Panc1 (cell line): ENCODE measurements around the gene ZBTB11. TPM values are rescaled to one million over a fixed set of nuclear protein-coding genes. Genes with fewer than 3 reads are reported as not detected.

Source experiments
- ATAC-seq: fragments of 200-7000 bp; cut with Tn5 transposase; 2 replicates; pipeline ENCODE4 v1.9.1; 2020; ENCODE audit warnings: mild to moderate bottlenecking, moderate library complexity
- BruUV-seq: library from RNA; stranded (reverse); fragments of 400-500 nt; replicated peaks from 2 replicates; lab custom pipeline; 2021; lab: Mats Ljungman, UMichigan
- CTCF ChIA-PET: fragments of 300-600 bp; sonication (Branson Sonifier 250); formaldehyde crosslinking; loops from one replicate; lab custom pipeline; 2022; ENCODE audit warnings: antibody characterized with exemption; lab: Charles Lee
- POLR2A ChIA-PET: fragments of 300-600 bp; sonication (Branson Sonifier 250); formaldehyde crosslinking; loops from one replicate; lab custom pipeline; 2022; ENCODE audit warnings: antibody characterized with exemption; lab: Charles Lee
- DNase-seq: peaks from one replicate; pipeline ENCODE4 v3.0.0-alpha.2; 2010; ENCODE audit warnings: low read depth, low spot score
- H3K27ac ChIP-seq: 2 replicates; pipeline ENCODE4 v1.5.1; 2011; ENCODE audit warnings: mild to moderate bottlenecking, low read length, inconsistent platforms
- H3K27me3 ChIP-seq: fragments of 200-500 bp; sonication (Bioruptor generic); 2 replicates; pipeline ENCODE4 v1.6.0; 2014; ENCODE audit warnings: low read length, inconsistent platforms; ENCODE audit not compliant: control insufficient read depth, insufficient read depth
- H3K36me3 ChIP-seq: fragments of 200-500 bp; sonication (Bioruptor generic); 2 replicates; pipeline ENCODE4 v1.5.1; 2014; ENCODE audit warnings: inconsistent platforms, mild to moderate bottlenecking, low read length, moderate library complexity; ENCODE audit not compliant: control insufficient read depth, insufficient read depth
- H3K4me1 ChIP-seq: 2 replicates; pipeline ENCODE4 v1.5.1; 2011; ENCODE audit warnings: inconsistent platforms, mild to moderate bottlenecking, low read length, moderate library complexity; ENCODE audit not compliant: control insufficient read depth, insufficient read depth
- H3K4me3 ChIP-seq, 2 experiments: 2 replicates each; pipeline ENCODE4 v1.5.1; 2011 to 2012; ENCODE audit warnings: low read depth in 2 of 2, low read length in 2 of 2, mild to moderate bottlenecking in 2 of 2, inconsistent platforms in 1 of 2, moderate library complexity in 1 of 2
- H3K9me3 ChIP-seq: fragments of 200-500 bp; sonication (Bioruptor generic); 2 replicates; pipeline ENCODE4 v1.5.1; 2014; ENCODE audit warnings: low read depth, mild to moderate bottlenecking, inconsistent platforms, low read length, moderate library complexity; ENCODE audit not compliant: control insufficient read depth, insufficient read depth
- POLR2AphosphoS5 ChIP-seq: IDR thresholded peaks from 2 replicates; pipeline ENCODE4 v1.6.1; 2012; ENCODE audit warnings: mild to moderate bottlenecking, low read depth, low read length, moderate library complexity
- REST ChIP-seq, 2 experiments: IDR thresholded peaks; 2 replicates each; pipeline ENCODE4 v1.6.1; 2011 to 2012; ENCODE audit warnings: low read depth in 2 of 2, control low read depth in 1 of 2, low read length in 1 of 2, mild to moderate bottlenecking in 1 of 2, moderate library complexity in 1 of 2; ENCODE audit not compliant: insufficient read depth in 1 of 2
- SIN3A ChIP-seq: IDR thresholded peaks from 2 replicates; pipeline ENCODE4 v1.6.1; 2012; ENCODE audit warnings: low read depth, mild to moderate bottlenecking, low read length, moderate library complexity, borderline replicate concordance; ENCODE audit not compliant: insufficient read depth
- TCF7L2 ChIP-seq: IDR thresholded peaks from 2 replicates; pipeline ENCODE4 v1.6.1; 2011; ENCODE audit warnings: mild to moderate bottlenecking, low read depth, low read length, inconsistent platforms
- in situ Hi-C: cut with HindIII; loops from 2 replicates; pipeline ENCODE4 v1.10.0; 2016; ENCODE audit warnings: low sequenced_read_pairs, low pct_unique_long_range_greater_than_20kb
- intact Hi-C: fragments of 100-400 bp; cut with micrococcal nuclease; formaldehyde crosslinking; loops from one replicate; pipeline ENCODE4 v1.10.0; 2022; ENCODE audit not compliant: unreplicated experiment
- total RNA-seq: library from RNA; stranded (reverse); gene quantifications from one replicate; pipeline ENCODE4 v1.2.1, GENCODE V29; 2021; ENCODE audit not compliant: unreplicated experiment
- TF ChIP-seq, protein P1 (sequence below): fragments of 450-650 bp; IDR thresholded peaks from 2 replicates; pipeline ENCODE4 v1.5.1; 2017; ENCODE audit warnings: mild to moderate bottlenecking

The ZBTB11 gene
- total RNA-seq, 1 experiment from 2014 or later, result 20.1 TPM

- Histone ChIP-seq H3K27ac (peak within 1 kb of the TSS; percentile 82), H3K4me3 (peak within 1 kb of the TSS; percentile 87 to 99), H3K36me3 (peaks cover 11% of the 10 kb centered on the region), H3K4me1 (peaks cover 13% of the 10 kb centered on the region; the same call in 1 of the 2 replicates), H3K9me3 (no peaks in the 10 kb centered on the region), H3K27me3 (no peaks in the 10 kb centered on the region)
- BruUV-seq, result no TSS peak
- TF ChIP-seq REST (IDR thresholded peaks at IDR 0.05; ENCODE audit: insufficient read depth in 1 of 2, low read depth in 2 of 2, low read length in 1 of 2) (no peak), POLR2AphosphoS5 (peak; percentile 63; the same call in 1 of the 2 replicates), SIN3A (no peak; the same call in 1 of the 2 replicates), TCF7L2 (peak; percentile 66; the same call in 1 of the 2 replicates)
- TF ChIP-seq, protein P1, sequence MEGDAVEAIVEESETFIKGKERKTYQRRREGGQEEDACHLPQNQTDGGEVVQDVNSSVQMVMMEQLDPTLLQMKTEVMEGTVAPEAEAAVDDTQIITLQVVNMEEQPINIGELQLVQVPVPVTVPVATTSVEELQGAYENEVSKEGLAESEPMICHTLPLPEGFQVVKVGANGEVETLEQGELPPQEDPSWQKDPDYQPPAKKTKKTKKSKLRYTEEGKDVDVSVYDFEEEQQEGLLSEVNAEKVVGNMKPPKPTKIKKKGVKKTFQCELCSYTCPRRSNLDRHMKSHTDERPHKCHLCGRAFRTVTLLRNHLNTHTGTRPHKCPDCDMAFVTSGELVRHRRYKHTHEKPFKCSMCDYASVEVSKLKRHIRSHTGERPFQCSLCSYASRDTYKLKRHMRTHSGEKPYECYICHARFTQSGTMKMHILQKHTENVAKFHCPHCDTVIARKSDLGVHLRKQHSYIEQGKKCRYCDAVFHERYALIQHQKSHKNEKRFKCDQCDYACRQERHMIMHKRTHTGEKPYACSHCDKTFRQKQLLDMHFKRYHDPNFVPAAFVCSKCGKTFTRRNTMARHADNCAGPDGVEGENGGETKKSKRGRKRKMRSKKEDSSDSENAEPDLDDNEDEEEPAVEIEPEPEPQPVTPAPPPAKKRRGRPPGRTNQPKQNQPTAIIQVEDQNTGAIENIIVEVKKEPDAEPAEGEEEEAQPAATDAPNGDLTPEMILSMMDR, result no peak
- intact Hi-C loops, result no loop called here
- DNase-seq (peak; percentile 91), ATAC-seq (peak; percentile 99)
- in situ Hi-C loops, result no loop called here
- ChIA-PET CTCF (interaction anchor here (0.7 kb wide), 1 partner anchor 501 kb away, joined by 3 read pairs; no protein-coding TSS in a partner anchor), POLR2A (interaction anchor here (0.6 kb wide), 1 partner anchor 37 kb away, joined by 3 read pairs; no protein-coding TSS in a partner anchor)
Observed at GRCh38 chr3:101724329-101725193, 47.6 kb upstream of the ZBTB11 start, which contains the start of gene CEP97. Gene CEP97, plus strand, starts transcription at chr3:101724614. Its CDS starts 63 bp downstream, at chr3:101724677.

- CTCF ChIA-PET, result interaction anchor here (0.6 kb wide), 1 partner anchor 23 kb away, joined by 3 read pairs; no protein-coding TSS in a partner anchor
- TF ChIP-seq TCF7L2 (no peak), REST (IDR thresholded peaks at IDR 0.05; ENCODE audit: insufficient read depth in 1 of 2, low read depth in 2 of 2, low read length in 1 of 2) (no peak), POLR2AphosphoS5 (no peak), SIN3A (no peak)
- TF ChIP-seq, protein P1, result no peak
- no peaks in the 10 kb centered on the region for H3K9me3 ChIP-seq
- peaks cover 13% of the 10 kb centered on the region; the same call in 1 of the 2 replicates for H3K4me1 ChIP-seq
- no peaks in the 10 kb centered on the region for H3K27me3 ChIP-seq
- in situ Hi-C loops (no loop called here), intact Hi-C loops (no loop called here)
- no TSS peak for BruUV-seq
- DNase-seq, result no peak
- POLR2A ChIA-PET, result no interaction called here
- no peak for ATAC-seq
- H3K4me3 ChIP-seq, result no peak overlapping the region
- peaks cover 8% of the 10 kb centered on the region for H3K36me3 ChIP-seq
- no peak overlapping the region for H3K27ac ChIP-seq
Observed at GRCh38 chr3:101722394-101723173, 45.7 kb upstream of the ZBTB11 start.
